Loucy (cell line): ENCODE measurements around the gene PRDM8.

Experiments used
- CTCF ChIP-seq: fragments of 200-600 bp; sonication (generic); conservative IDR thresholded peaks from 2 replicates; pipeline ENCODE4 v1.5.1; 2014; ENCODE audit warnings: mild to moderate bottlenecking, antibody characterized with exemption, low read length
- EZH2phosphoT487 ChIP-seq: fragments of 200-600 bp; IDR thresholded peaks from 2 replicates; pipeline ENCODE4 v1.6.1; 2018; ENCODE audit warnings: antibody characterized with exemption, mild to moderate bottlenecking, moderate library complexity, borderline replicate concordance

GRCh38 chr4:80233390-80233789, 36.1 kb downstream of the PRDM8 start:
- TF ChIP-seq CTCF (no peak), EZH2phosphoT487 (no peak)
